ENCODE measurements around the gene WDR11. TPM values are rescaled to one million over a fixed set of nuclear protein-coding genes. Genes with fewer than 3 reads are reported as not detected.

The WDR11 gene
- polyA plus RNA-seq, 4 donors: 17.6 to 56.7 (median 26.6) TPM

DNA sequence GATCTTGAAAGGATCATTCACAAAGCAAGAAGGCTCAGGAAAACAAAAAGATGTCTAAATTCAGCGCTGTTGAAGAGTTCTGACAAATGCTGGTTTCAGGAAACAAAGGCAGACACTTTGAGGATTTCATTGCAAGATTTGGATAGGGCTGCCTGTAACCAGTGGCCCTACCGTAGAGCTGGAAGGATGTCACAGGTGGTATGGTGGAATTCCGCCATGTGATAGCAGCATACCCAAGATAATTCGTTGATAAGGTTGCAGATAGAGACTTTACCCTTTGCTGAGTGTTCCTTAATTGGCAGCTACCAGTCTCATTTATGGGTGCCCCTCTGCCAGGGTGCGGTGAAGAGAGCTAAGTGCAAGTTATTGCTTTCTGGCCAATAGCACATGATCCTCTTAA, 100.1 kb downstream of the WDR11 start:
- Histone ChIP-seq H3K27ac (ENCODE audit: low read depth in 1 of 3, low read length in 2 of 3) (no peak overlapping the region), H3K9me3 (ENCODE audit: control insufficient read depth in 2 of 2, insufficient read depth in 1 of 2, low read depth in 1 of 2, low read length in 1 of 2) (peaks cover 0 to 20% of the 10 kb centered on the region in 2 donors), H3K36me3 (ENCODE audit: control insufficient read depth in 3 of 3, insufficient read depth in 2 of 3, low read depth in 1 of 3, low read length in 3 of 3) (no peaks in the 10 kb centered on the region), H3K27me3 (ENCODE audit: control insufficient read depth in 3 of 3, insufficient read depth in 3 of 3, low read length in 3 of 3) (peaks cover 0 to 10% (median 5%) of the 10 kb centered on the region in 3 donors), H3K4me1 (ENCODE audit: control insufficient read depth in 3 of 3, insufficient read depth in 2 of 3, low read depth in 1 of 3, low read length in 2 of 3) (peaks cover 0 to 5% (median 0%) of the 10 kb centered on the region in 3 donors), H3K4me3 (ENCODE audit: low read depth in 1 of 3, low read length in 3 of 3) (no peak overlapping the region)
- DNase-seq: peak in 1 of 2 donors; percentile 14
- WGBS, 3 donors: 17 to 64% (median 49%) methylated on average over 5 of the region's 5 CpGs
- FAIRE-seq: no peak

DNA sequence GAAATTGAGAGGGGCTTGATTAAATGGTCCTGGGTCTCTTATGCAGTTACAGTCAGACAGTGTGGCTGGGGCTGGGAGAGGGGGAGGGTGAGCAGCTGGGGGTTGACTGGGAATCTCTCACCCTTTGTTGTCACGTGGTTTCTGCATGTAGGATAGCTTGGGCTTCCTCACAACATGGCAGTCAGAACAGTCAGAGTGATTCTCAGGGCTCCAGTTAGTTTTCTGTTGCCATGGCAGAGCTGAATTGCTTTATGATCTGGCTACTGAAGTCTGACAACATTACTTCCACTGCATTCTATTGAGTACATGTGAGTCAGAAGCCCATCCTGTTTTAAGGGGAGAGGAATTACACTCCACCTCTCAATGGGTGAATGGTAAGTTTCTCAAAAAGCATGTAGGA, 102.7 kb downstream of the WDR11 start:
- H3K9me3 ChIP-seq (ENCODE audit: control insufficient read depth in 2 of 2, insufficient read depth in 1 of 2, low read depth in 1 of 2, low read length in 1 of 2): peaks cover 0 to 20% of the 10 kb centered on the region in 2 donors
- FAIRE-seq (no peak), DNase-seq (no peak)
- H3K4me3 ChIP-seq (ENCODE audit: low read depth in 1 of 3, low read length in 3 of 3): no peak overlapping the region
- H3K27ac ChIP-seq (ENCODE audit: low read depth in 1 of 3, low read length in 2 of 3): no peak overlapping the region
- no peaks in the 10 kb centered on the region for H3K36me3 ChIP-seq (ENCODE audit: control insufficient read depth in 3 of 3, insufficient read depth in 2 of 3, low read depth in 1 of 3, low read length in 3 of 3)
- H3K27me3 ChIP-seq (ENCODE audit: control insufficient read depth in 3 of 3, insufficient read depth in 3 of 3, low read length in 3 of 3): peaks cover 0 to 10% (median 5%) of the 10 kb centered on the region in 3 donors
- H3K4me1 ChIP-seq (ENCODE audit: control insufficient read depth in 3 of 3, insufficient read depth in 2 of 3, low read depth in 1 of 3, low read length in 2 of 3): peaks cover 0 to 5% (median 0%) of the 10 kb centered on the region in 3 donors
- 75 to 81% (median 80%) methylated on average over 1 of the region's 1 CpG for WGBS, 3 donors

Data from small intestine (tissue), 7 donors.